Occipital lobe (tissue), 2 donors: Measurements from ENCODE around the gene FLRT1. TPM values are rescaled to one million over a fixed set of nuclear protein-coding genes. Genes with fewer than 3 reads are reported as not detected.
"Not testable (repeated sequence)": the region's sequence is repeated elsewhere in the genome, so short reads cannot be mapped to it uniquely, and the experiment has no call there.

Experiments
- DNase-seq: peaks from one replicate; lab custom pipeline; 2025; lab: John Stamatoyannopoulos, UW
- total RNA-seq: library from RNA; depleted of rRNA; stranded (reverse); fragments of >200 nt; gene quantifications from one replicate; pipeline ENCODE4 v1.2.3, GENCODE V29; 2014

Gene FLRT1
- total RNA-seq, 1 donor from 2014 or later = 5.0 TPM

- DNase-seq = not testable (repeated sequence)
Observed at GRCh38 chr11:64047373-64047772, 11.6 kb downstream of the FLRT1 start.

- DNase-seq = peak; percentile 90
Observed at GRCh38 chr11:64048042-64048854, 12.5 kb downstream of the FLRT1 start.

DNA sequence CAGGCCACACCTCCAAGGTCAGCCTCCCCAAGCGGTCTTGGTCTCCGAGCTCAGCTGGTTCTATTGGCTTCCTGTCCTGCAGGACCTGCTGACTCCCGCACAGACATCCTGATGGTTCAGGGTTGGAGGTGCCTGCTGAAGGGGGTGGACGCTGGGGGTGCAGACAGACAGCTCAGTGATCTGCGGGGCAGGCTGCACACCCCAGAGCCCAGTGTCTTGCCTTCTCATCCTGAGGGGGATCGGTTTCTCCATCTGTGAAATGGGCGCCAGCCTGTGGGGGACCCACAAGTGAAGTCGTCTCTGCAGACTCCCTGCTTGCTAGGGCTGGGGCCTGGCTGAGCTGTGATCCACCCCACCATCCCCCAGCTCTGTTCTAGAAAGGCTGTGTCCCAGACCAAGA lies 13.8 kb downstream of the FLRT1 start:
- DNase-seq = no peak

GRCh38 chr11:64051297-64051696 lies 15.6 kb downstream of the FLRT1 start:
- DNase-seq = no peak

DNA sequence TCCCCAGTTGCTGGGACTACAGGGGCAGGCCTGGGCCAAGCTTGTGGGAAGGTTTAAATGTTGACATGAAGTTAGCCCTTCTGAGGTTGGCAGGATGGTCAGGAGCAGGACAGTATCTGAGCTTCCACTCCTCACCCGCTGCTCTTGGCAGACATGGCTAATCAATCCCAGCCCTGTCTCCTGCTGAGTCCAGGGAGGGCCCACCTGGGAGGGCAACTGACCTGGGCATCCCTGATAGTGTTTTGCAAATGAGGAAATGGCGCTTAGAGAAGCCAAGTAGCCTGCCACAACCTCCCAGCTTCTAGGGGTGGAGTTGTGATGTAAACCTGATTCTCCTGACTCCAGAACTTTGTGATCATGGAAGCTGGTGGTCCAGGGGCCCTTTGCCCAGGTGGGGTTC lies 16.7 kb downstream of the FLRT1 start:
- DNase-seq = no peak

DNA sequence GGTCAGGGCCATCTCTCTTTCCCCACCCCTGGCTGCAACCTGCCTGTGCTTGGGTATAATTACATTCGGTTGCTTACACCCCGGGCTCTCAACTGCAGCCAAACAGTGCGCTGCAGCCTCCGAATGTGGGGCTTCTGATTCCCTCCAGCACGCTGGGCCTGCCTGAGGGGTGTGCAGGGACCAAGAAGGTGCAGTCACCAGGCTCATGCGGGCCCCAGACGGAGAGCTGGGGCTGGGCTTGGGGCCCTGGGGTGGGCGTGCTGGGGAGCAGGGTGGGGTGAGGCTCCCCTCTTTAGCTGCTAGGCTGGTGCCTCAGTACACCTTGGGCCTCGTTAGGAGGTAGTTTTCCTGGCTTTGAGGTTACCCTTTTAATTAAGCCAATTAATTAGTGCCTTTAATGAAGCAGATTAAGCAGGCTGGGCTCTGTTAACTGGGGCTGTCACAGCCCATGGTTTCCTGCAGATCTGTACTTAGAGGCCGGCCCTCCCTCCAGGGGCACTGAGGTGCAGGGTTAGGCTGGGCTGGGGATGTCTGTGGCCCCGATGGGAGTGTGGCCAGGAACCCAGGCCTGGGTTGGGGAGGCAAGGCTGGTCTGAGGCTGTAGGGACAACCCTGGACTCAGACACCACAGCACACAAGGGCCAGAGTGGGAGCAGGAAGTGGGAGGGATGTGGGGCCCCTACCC lies 17.3 kb downstream of the FLRT1 start:
- no peak for DNase-seq

DNA sequence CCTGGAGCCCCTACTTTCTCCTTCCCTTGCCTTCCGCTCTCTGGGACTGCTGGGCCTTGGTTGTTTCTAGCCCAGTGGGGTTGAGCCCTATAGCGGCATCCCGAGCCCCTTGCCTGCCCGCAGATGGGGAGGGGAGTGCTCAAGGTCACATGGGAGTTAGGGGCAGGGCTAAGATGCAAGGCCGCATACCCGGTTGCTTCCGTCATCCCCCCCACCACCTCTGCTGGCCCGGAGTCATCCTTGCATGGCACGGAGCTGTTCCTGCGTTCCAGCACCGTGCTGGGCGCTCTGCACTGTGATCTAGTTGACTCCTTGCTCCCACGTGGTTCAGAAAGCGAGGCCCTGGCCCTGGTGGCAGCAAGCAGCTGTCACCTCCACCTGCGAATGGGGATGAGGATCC lies 18.0 kb downstream of the FLRT1 start:
- no peak for DNase-seq

- peak; percentile 30 for DNase-seq
Observed at GRCh38 chr11:64055077-64055476, 19.3 kb downstream of the FLRT1 start.

GRCh38 chr11:64056213-64056785 lies 20.6 kb downstream of the FLRT1 start:
- peak; percentile 38 for DNase-seq

- DNase-seq = no peak
Observed at GRCh38 chr11:64056861-64057260, 21.1 kb downstream of the FLRT1 start.

DNA sequence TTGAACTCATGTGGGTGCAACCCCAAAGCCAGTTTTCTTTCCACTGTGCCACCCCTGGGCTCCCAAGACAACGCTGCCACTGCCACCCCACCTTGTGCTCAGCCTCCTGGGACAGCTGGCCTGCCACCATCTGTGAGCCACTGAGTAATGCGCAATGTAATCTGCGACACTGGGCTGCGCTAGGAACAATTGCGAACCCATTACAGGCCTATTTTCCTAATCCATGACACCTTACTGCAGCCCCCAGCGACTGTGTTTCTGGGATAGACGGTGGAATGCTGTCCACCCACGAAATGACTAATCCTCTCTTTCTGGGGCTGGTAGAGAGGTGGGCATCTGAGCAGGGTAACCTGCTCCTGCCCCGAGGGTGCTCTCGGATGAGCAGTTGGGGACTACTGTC lies 22.2 kb downstream of the FLRT1 start:
- no peak for DNase-seq

DNA sequence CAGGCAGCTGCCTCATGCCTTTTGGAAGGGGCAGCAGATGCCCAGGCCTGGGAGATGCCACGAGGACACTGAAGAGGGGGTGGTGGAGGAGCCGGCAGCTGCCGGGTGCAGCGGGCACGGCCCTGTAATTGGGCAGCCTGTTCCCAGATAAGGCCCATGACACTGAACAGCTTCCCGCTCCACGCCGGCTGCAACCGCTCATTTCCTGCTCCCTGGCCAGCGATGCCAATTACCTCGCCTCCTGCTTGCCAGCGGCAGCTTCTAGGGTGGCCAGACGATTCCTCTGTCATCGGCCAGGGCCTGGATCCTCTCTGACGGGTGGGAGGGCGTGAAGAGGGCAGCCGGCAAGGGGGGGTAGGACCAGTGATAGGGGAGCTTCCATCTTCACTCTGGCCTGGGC lies 22.8 kb downstream of the FLRT1 start:
- DNase-seq = no peak

- DNase-seq = no peak
Observed at GRCh38 chr11:64059339-64060140, 23.8 kb downstream of the FLRT1 start.

DNA sequence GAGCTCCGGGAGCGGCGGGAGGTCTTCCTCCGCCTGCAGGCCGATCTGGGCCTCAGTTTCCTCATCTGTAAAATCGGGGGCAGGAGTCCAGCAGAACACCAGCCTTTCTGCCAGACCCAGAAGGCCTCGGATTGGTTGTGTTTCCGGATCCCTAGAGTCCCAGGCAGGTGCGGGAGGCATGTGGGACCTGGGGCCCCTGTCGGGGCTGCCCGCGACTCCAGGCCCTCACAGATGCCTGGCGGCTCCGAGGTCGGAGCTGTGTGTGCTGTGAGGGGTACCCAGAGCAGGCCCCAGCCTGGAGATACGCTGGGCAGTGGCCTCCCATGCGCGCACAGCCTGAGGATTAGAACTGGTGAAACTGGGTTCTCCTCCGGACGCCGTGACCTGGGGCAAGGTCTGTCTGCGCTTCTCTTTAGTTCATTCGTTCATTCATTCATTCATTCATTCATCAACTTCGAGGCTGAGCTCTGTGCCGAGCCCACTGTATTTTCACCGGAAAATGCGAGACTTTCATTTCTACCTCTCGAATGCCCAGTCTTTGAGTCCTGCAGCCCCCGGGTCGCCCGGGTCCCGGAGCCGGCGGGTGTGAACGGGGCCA lies 24.6 kb downstream of the FLRT1 start:
- DNase-seq = no peak

DNA sequence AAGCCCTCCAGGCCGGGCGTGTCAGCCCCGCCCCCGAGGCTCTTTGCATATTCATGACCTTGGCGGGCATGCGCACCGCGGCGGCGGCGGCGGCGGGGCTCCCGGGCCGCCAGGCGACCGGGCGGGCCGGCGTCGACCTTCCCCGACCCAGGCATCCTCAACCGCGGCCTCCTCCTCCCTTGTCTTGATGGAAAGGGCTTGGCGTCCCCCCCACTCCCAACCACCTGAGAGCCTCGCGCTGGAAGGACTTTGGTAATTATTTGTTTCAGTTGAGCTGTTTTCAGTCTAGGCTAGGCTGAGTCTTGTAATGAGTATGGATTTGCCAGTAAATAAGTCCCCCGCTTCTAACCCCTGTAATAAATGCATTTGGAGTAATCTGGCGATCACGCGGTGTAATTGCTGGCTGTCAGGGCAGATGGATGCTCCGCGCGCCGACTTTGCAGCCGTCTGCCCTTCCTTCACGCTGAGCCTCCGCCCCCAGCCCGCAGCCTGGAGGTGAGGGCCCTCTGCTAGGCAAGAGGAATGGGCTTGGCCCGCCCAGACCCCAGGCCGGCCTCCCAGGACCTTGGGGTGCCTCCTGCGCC lies 25.2 kb downstream of the FLRT1 start:
- peak; percentile 29 for DNase-seq

GRCh38 chr11:64062185-64063039 lies 26.7 kb downstream of the FLRT1 start:
- DNase-seq = no peak

DNA sequence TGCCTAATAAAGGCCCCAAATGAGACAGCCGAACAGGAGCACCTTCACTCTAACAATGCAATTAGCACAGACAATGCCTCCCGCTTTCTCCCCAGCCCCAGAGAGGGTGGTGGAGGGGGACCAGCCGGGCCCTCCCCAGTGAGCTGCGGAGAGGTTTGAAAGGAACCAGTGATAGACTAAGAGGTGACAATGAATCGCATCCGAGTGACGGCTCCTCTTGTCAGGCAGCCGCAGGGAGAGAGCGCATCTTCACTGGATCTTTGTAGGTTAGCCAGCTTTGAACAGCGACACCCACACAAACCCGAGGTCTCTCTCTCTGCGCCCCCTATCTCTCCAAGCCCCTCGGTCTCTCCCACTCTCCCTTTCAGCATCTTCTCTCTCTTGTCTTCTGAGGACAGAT lies 28.0 kb downstream of the FLRT1 start:
- DNase-seq = no peak

DNA sequence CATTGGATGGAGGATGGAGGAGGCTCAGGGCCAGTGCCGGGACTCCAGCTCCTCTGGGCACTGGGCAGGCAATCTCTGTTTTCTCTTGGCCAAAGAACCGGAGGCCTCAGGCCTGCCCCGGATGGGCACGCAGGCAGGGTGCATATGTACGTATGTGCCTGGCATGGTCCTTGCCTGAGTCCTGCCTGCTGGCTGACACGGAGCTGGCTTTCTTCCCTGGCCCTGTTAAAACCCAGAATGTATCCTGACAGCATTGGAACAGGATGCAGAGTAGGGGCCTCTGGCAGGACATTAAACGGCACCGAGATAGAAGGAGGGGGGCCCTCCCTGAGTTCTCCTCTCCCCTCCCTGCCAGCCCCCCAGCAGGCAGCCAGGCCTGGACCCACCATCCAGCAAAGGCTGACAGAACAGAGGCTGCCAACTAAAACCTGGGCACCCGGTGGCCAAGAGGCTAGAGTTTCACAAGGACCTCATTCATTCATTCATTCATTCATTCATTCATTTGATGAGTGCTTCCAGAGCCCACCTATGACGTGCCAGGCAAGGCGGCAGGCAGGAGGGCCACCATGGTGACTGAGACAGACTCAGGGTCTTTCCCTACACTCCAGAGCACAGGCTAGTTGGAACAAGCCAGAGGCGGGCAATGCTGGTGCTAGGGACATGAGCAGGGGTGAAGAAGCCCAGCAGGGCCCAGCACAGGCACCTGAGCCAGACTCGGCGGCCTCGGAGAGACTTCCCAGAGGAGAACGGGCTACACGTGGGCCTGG lies 28.8 kb downstream of the FLRT1 start:
- DNase-seq = no peak

- no peak for DNase-seq
Observed at GRCh38 chr11:64065141-64065465, 29.4 kb downstream of the FLRT1 start.
